Fibroblast of lung (primary cell): Measurements from ENCODE around the gene CDK6. TPM values are rescaled to one million over a fixed set of nuclear protein-coding genes. Genes with fewer than 3 reads are reported as not detected.

Source experiments
- DNase-seq, 2 donors: peaks; one replicate each; pipeline versions ENCODE4 v3.0.0 to v3.0.0-alpha.2; 2010; ENCODE audit warnings: low read depth in 2 of 2
- H2AFZ ChIP-seq: 2 replicates; pipeline ENCODE4 v1.5.1; 2012; ENCODE audit warnings: low read length, control low read depth, inconsistent platforms
- H3K27ac ChIP-seq: 2 replicates; pipeline ENCODE4 v1.5.1; 2011; ENCODE audit warnings: low read length, control low read depth; ENCODE audit not compliant: insufficient read depth
- H3K27me3 ChIP-seq: 2 replicates; pipeline ENCODE4 v1.5.1; 2011; ENCODE audit warnings: mild to moderate bottlenecking, low read length; ENCODE audit not compliant: control insufficient read depth, insufficient read depth
- H3K36me3 ChIP-seq: 2 replicates; pipeline ENCODE4 v1.5.1; 2011; ENCODE audit warnings: low read length; ENCODE audit not compliant: control insufficient read depth, insufficient read depth
- H3K4me1 ChIP-seq: 2 replicates; pipeline ENCODE4 v1.5.1; 2011; ENCODE audit warnings: low read length; ENCODE audit not compliant: control insufficient read depth, insufficient read depth; ENCODE audit errors: extremely low read depth
- H3K4me2 ChIP-seq: 2 replicates; pipeline ENCODE4 v1.5.1; 2011; ENCODE audit warnings: low read length, control low read depth; ENCODE audit not compliant: insufficient read depth; ENCODE audit errors: extremely low read depth
- H3K4me3 ChIP-seq, 4 experiments: fragments of 200-600 bp in 1 of 4; sonication (generic) in 1 of 4; replicated peaks in 1 of 4; 2 replicates each; pipeline ENCODE4 v1.5.1; 2011 to 2016; ENCODE audit warnings: low read length in 4 of 4, low read depth in 3 of 4, mild to moderate bottlenecking in 3 of 4, control low read depth in 2 of 4, inconsistent platforms in 1 of 4, mixed read lengths in 1 of 4; ENCODE audit not compliant: insufficient read depth in 1 of 4; ENCODE audit errors: control extremely low read depth in 1 of 4
- H3K79me2 ChIP-seq: 2 replicates; pipeline ENCODE4 v1.5.1; 2012; ENCODE audit warnings: mild to moderate bottlenecking, low read length, inconsistent platforms; ENCODE audit not compliant: control insufficient read depth, insufficient read depth
- H3K9ac ChIP-seq: 2 replicates; pipeline ENCODE4 v1.5.1; 2011; ENCODE audit warnings: mild to moderate bottlenecking, low read length, control low read depth; ENCODE audit not compliant: insufficient read depth
- H3K9me3 ChIP-seq: 2 replicates; pipeline ENCODE4 v1.5.1; 2012; ENCODE audit warnings: low read depth, low read length; ENCODE audit not compliant: control insufficient read depth, insufficient read depth
- H4K20me1 ChIP-seq: 2 replicates; pipeline ENCODE4 v1.5.1; 2011; ENCODE audit warnings: low read length; ENCODE audit not compliant: control insufficient read depth, insufficient read depth; ENCODE audit errors: extremely low read depth
- EZH2 ChIP-seq: IDR thresholded peaks from 2 replicates; pipeline ENCODE4 v1.5.1; 2012; ENCODE audit warnings: low read length, control low read depth, mild to moderate bottlenecking; ENCODE audit errors: missing control alignments
- polyA plus RNA-seq, 2 donors: library from polyadenylated mRNA; depleted of rRNA in 1 of 2; stranded (reverse) in 1 of 2; unstranded in 1 of 2; fragments of >200 nt; gene quantifications; 2 replicates each; pipeline ENCODE4 v1.2.1, GENCODE V29; 2011 to 2012; ENCODE audit warnings: missing spikeins in 1 of 2
- total RNA-seq: library from RNA; depleted of rRNA; stranded (reverse); fragments of >200 nt; gene quantifications from 2 replicates; pipeline ENCODE4 v1.2.1, GENCODE V29; 2014
- TF ChIP-seq, protein P1 (sequence below), 2 donors: IDR thresholded peaks in 1 of 2; conservative IDR thresholded peaks in 1 of 2; 1 replicate in 1 of 2; 2 replicates in 1 of 2; pipeline ENCODE4 v1.5.1; 2011 to 2012; ENCODE audit warnings: low read length in 2 of 2, control low read depth in 1 of 2, inconsistent platforms in 1 of 2, low read depth in 1 of 2, mild to moderate bottlenecking in 1 of 2

Gene CDK6
- total and polyA plus RNA-seq, 2 donors (not counting 1 experiment from before 2014, with no cell fraction given), result 17.8 to 19.2 TPM

DNA sequence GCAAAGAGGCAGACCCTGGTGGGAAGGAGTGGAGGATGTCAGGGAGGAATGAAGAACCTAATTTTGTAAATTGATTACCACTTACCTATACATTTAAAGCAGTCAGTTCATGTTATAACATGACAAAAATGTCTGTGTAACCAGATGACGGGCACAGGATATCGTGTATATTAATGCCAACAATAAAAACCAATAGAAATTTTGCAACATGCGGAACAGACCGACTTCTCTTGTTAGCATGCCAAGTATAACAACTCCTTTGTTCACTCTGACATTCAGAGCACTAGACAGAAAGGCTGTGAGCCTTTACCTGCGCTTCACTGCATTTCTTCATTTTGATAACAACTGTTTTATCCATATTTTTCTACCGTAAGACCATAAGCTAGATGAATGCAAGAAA, 29.9 kb downstream of the CDK6 start:
- Histone ChIP-seq H3K9me3 (no peaks in the 10 kb centered on the region), H3K4me3 (no peak overlapping the region), H2AFZ (no peak overlapping the region), H3K4me1 (peaks cover 11% of the 10 kb centered on the region), H3K27ac (no peak overlapping the region), H3K4me2 (no peak overlapping the region), H3K27me3 (no peaks in the 10 kb centered on the region), H3K79me2 (peaks cover 58% of the 10 kb centered on the region), H3K36me3 (no peaks in the 10 kb centered on the region), H3K9ac (no peak overlapping the region), H4K20me1 (no peaks in the 10 kb centered on the region)
- DNase-seq, result no peak
- TF ChIP-seq, protein P1, sequence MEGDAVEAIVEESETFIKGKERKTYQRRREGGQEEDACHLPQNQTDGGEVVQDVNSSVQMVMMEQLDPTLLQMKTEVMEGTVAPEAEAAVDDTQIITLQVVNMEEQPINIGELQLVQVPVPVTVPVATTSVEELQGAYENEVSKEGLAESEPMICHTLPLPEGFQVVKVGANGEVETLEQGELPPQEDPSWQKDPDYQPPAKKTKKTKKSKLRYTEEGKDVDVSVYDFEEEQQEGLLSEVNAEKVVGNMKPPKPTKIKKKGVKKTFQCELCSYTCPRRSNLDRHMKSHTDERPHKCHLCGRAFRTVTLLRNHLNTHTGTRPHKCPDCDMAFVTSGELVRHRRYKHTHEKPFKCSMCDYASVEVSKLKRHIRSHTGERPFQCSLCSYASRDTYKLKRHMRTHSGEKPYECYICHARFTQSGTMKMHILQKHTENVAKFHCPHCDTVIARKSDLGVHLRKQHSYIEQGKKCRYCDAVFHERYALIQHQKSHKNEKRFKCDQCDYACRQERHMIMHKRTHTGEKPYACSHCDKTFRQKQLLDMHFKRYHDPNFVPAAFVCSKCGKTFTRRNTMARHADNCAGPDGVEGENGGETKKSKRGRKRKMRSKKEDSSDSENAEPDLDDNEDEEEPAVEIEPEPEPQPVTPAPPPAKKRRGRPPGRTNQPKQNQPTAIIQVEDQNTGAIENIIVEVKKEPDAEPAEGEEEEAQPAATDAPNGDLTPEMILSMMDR (conservative IDR thresholded peaks at IDR 0.05 in 1 of 2, IDR thresholded peaks at IDR 0.05 in 1 of 2; ENCODE audit: low read depth in 1 of 2, low read length in 2 of 2), result no peak

DNA sequence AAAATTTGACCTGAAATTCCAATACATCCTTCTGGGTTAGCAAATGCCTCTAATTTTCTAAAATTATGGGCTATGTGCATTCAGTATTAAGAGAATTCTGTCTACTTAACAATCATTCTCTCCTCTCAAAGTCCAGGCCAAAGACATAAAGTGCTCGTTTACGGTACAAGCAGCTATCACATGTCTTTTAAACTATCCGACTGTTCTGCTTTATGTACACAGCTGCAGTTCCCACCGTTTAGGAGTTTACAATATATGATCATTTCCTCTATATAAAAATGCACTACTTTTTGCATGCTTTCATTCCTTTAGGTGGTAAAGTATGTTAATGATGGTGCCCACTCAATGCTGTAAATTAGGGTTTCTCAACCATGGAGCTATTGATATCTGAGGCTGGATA, 34.0 kb downstream of the CDK6 start:
- H3K9ac ChIP-seq, result no peak overlapping the region
- no peak for DNase-seq
- no peaks in the 10 kb centered on the region for H3K4me1 ChIP-seq
- no peak overlapping the region for H2AFZ ChIP-seq
- H3K27me3 ChIP-seq, result no peaks in the 10 kb centered on the region
- no peak overlapping the region for H3K4me2 ChIP-seq
- H4K20me1 ChIP-seq, result no peaks in the 10 kb centered on the region
- no peak overlapping the region for H3K27ac ChIP-seq
- TF ChIP-seq, protein P1 (conservative IDR thresholded peaks at IDR 0.05 in 1 of 2, IDR thresholded peaks at IDR 0.05 in 1 of 2; ENCODE audit: low read depth in 1 of 2, low read length in 2 of 2), result no peak
- TF ChIP-seq EZH2, result no peak
- no peaks in the 10 kb centered on the region for H3K9me3 ChIP-seq
- no peaks in the 10 kb centered on the region for H3K36me3 ChIP-seq
- no peak overlapping the region for H3K4me3 ChIP-seq
- H3K79me2 ChIP-seq, result peaks cover 44% of the 10 kb centered on the region

DNA sequence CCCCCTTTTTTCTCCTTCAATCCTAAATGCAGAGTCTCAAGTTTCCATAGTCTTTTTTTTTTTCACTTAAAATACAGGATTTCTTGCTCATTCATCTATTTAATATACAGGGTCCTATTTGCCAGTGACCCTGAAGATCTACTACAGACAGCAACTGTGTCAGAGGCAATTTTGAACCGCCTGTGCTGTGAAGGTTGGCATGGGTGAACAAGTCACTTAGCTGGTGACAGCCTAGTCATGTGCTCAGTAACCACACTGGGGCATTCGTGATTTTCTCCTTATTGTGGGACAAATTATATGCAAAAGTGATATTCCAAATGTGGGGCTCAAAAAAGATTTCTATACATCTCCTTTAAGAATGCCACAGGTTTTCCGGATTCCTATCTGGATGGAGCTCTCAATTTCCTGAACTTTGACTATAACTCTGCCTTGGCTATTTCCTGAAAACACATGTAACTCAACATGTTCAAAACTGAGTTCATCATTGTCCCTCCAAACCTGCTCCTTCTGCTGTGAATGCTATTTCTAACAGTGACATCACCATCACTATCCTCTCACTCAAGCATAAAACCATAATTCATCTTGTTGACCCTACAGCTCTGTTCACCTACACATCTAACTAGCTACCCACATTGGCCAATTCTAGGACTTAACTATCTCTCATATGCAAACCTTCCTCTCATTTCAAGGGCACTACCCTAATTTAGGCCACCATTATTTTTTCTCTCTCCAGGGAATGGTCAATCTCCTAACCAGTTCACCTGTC, 36.7 kb downstream of the CDK6 start:
- TF ChIP-seq, protein P1 (conservative IDR thresholded peaks at IDR 0.05 in 1 of 2, IDR thresholded peaks at IDR 0.05 in 1 of 2; ENCODE audit: low read depth in 1 of 2, low read length in 2 of 2), result no peak
- no peak for TF ChIP-seq EZH2
- Histone ChIP-seq H2AFZ (no peak overlapping the region), H3K27ac (no peak overlapping the region), H3K36me3 (no peaks in the 10 kb centered on the region), H3K9me3 (no peaks in the 10 kb centered on the region), H3K27me3 (no peaks in the 10 kb centered on the region), H3K79me2 (peaks cover 40% of the 10 kb centered on the region), H3K4me3 (no peak overlapping the region), H3K4me2 (no peak overlapping the region), H4K20me1 (no peaks in the 10 kb centered on the region), H3K9ac (no peak overlapping the region), H3K4me1 (peaks cover 4% of the 10 kb centered on the region)
- DNase-seq, result no peak
